IMR-90 (cell line): ENCODE measurements around the gene SIK1. TPM values are rescaled to one million over a fixed set of nuclear protein-coding genes. Genes with fewer than 3 reads are reported as not detected.
"Not testable (repeated sequence)": the region's sequence is repeated elsewhere in the genome, so short reads cannot be mapped to it uniquely, and the experiment has no call there.

Source experiments
- ATAC-seq: fragments of 200-7000 bp; cut with Tn5 transposase; 2 replicates; pipeline ENCODE4 v1.9.1; 2020; ENCODE audit warnings: low read depth, mild to moderate bottlenecking, moderate library complexity
- BruUV-seq: library from RNA; stranded (reverse); fragments of 400-500 nt; replicated peaks from 2 replicates; lab custom pipeline; 2021; lab: Mats Ljungman, UMichigan
- CTCF ChIA-PET: fragments of 300-600 bp; formaldehyde crosslinking; extraction: SDS; loops from one replicate; lab custom pipeline; 2021; ENCODE audit warnings: antibody characterized with exemption; lab: Yijun Ruan, JAX
- POLR2A ChIA-PET: fragments of 300-600 bp; sonication (Branson Sonifier 250); formaldehyde crosslinking; loops from one replicate; lab custom pipeline; 2022; ENCODE audit warnings: antibody characterized with exemption; ENCODE audit not compliant: unreplicated experiment; lab: Charles Lee
- DNase-seq: peaks from one replicate; pipeline ENCODE4 v3.0.0; 2013
- H2AFZ ChIP-seq: replicated peaks from 2 replicates; pipeline ENCODE3; 2013; ENCODE audit warnings: low read length, mild to moderate bottlenecking; ENCODE audit not compliant: poor library complexity
- H2AK5ac ChIP-seq: 2 replicates; pipeline ENCODE4 v1.6.1; 2013; ENCODE audit warnings: low read depth, low read length, inconsistent platforms
- H2AK9ac ChIP-seq: replicated peaks from 2 replicates; pipeline ENCODE3; 2013; ENCODE audit warnings: mild to moderate bottlenecking, low read depth, low read length, moderate library complexity; ENCODE audit not compliant: poor library complexity
- H2BK120ac ChIP-seq: 2 replicates; pipeline ENCODE4 v1.6.1; 2013; ENCODE audit warnings: low read depth, low read length, inconsistent platforms
- H2BK15ac ChIP-seq: 3 replicates; pipeline ENCODE4 v1.6.1; 2013; ENCODE audit warnings: low read depth, low read length, inconsistent platforms
- H2BK20ac ChIP-seq: 2 replicates; pipeline ENCODE4 v1.6.1; 2013; ENCODE audit warnings: low read depth, mild to moderate bottlenecking, inconsistent platforms, low read length, moderate library complexity
- H2BK5ac ChIP-seq: 2 replicates; pipeline ENCODE4 v1.6.1; 2013; ENCODE audit warnings: mild to moderate bottlenecking, low read depth, low read length, inconsistent platforms; ENCODE audit not compliant: poor library complexity, severe bottlenecking
- H3K14ac ChIP-seq: replicated peaks from 2 replicates; pipeline ENCODE4 v1.6.1; 2013; ENCODE audit warnings: low read depth, low read length, inconsistent platforms
- H3K18ac ChIP-seq: 2 replicates; pipeline ENCODE4 v1.6.1; 2013; ENCODE audit warnings: low read depth, low read length, control low read depth
- H3K23ac ChIP-seq: 2 replicates; pipeline ENCODE4 v1.6.1; 2013; ENCODE audit warnings: low read depth, low read length, inconsistent platforms
- H3K27ac ChIP-seq: 2 replicates; pipeline ENCODE4 v1.5.1; 2013; ENCODE audit warnings: mild to moderate bottlenecking, control low read depth, low read length; ENCODE audit not compliant: insufficient read depth
- H3K27me3 ChIP-seq: 2 replicates; pipeline ENCODE4 v1.6.1; 2013; ENCODE audit warnings: low read length; ENCODE audit not compliant: control insufficient read depth, insufficient read depth
- H3K36me3 ChIP-seq: 2 replicates; pipeline ENCODE4 v1.6.1; 2013; ENCODE audit warnings: low read length, mixed read lengths; ENCODE audit not compliant: control insufficient read depth, insufficient read depth
- H3K4ac ChIP-seq: 2 replicates; pipeline ENCODE4 v1.6.1; 2013; ENCODE audit warnings: low read depth, low read length, inconsistent platforms
- H3K4me1 ChIP-seq: 2 replicates; pipeline ENCODE4 v1.6.1; 2013; ENCODE audit warnings: low read length, mixed read lengths; ENCODE audit not compliant: control insufficient read depth, insufficient read depth
- H3K4me2 ChIP-seq: 2 replicates; pipeline ENCODE4 v1.6.1; 2013; ENCODE audit warnings: low read depth, mild to moderate bottlenecking, control low read depth, low read length, moderate library complexity
- H3K4me3 ChIP-seq: 2 replicates; pipeline ENCODE4 v1.5.1; 2013; ENCODE audit warnings: low read depth, mild to moderate bottlenecking, control low read depth, low read length, moderate library complexity; ENCODE audit not compliant: insufficient read depth
- H3K56ac ChIP-seq: 2 replicates; pipeline ENCODE4 v1.6.1; 2013; ENCODE audit warnings: low read length, inconsistent platforms; ENCODE audit not compliant: insufficient read depth; ENCODE audit errors: extremely low read depth
- H3K79me1 ChIP-seq, 2 experiments: 2 replicates each; pipeline ENCODE4 v1.6.1; 2013; ENCODE audit warnings: low read length in 2 of 2, inconsistent platforms in 1 of 2, low read depth in 1 of 2
- H3K9ac ChIP-seq: 2 replicates; pipeline ENCODE4 v1.6.1; 2013; ENCODE audit warnings: low read depth, low read length, control low read depth
- H3K9me1 ChIP-seq: 2 replicates; pipeline ENCODE4 v1.6.1; 2013; ENCODE audit warnings: low read length, inconsistent platforms; ENCODE audit not compliant: insufficient read depth
- H3K9me3 ChIP-seq: 2 replicates; pipeline ENCODE4 v1.6.1; 2013; ENCODE audit warnings: low read length; ENCODE audit not compliant: control insufficient read depth, insufficient read depth
- H4K20me1 ChIP-seq: 2 replicates; pipeline ENCODE4 v1.6.1; 2013; ENCODE audit warnings: low read length, inconsistent platforms; ENCODE audit not compliant: insufficient read depth
- H4K5ac ChIP-seq: 2 replicates; pipeline ENCODE4 v1.6.1; 2013; ENCODE audit warnings: mild to moderate bottlenecking, low read depth, low read length, control low read depth
- H4K8ac ChIP-seq, 2 experiments: 2 replicates each; pipeline ENCODE4 v1.6.1; 2013; ENCODE audit warnings: low read depth in 2 of 2, low read length in 2 of 2, control low read depth in 1 of 2, inconsistent platforms in 1 of 2
- H4K91ac ChIP-seq: 2 replicates; pipeline ENCODE4 v1.6.1; 2013; ENCODE audit warnings: low read depth, low read length, inconsistent platforms; ENCODE audit not compliant: insufficient read depth
- WGBS, 2 experiments: methylation state at CpG; one replicate each; pipeline versions ENCODE4 v1.1.5 to v1.1.7; 2013; ENCODE audit warnings: missing lambda C conversion rate in 2 of 2; ENCODE audit not compliant: insufficient read length in 1 of 2; ENCODE audit errors: extremely low coverage in 2 of 2; 5-methylcytosine and 5-hydroxymethylcytosine counted together
- dilution Hi-C: fragments of 300-500 bp; cut with HindIII; formaldehyde crosslinking; loops from one replicate; pipeline ENCODE4 v1.14.3; 2018; ENCODE audit warnings: low sequenced_read_pairs; ENCODE audit not compliant: unreplicated experiment
- in situ Hi-C: fragments of 300-500 bp; cut with MboI; formaldehyde crosslinking; loops from 3 replicates; pipeline ENCODE4 v1.14.3; 2019; ENCODE audit warnings: low sequenced_read_pairs, inconsistent platforms, mixed read lengths
- intact Hi-C: fragments of 100-400 bp; cut with micrococcal nuclease; formaldehyde crosslinking; loops from 2 replicates; pipeline ENCODE4 v1.10.0; 2022
- polyA plus RNA-seq, 3 experiments: library from polyadenylated mRNA; depleted of rRNA; stranded (reverse); fragments of >200 nt; gene quantifications; 2 replicates each; pipeline ENCODE4 v1.2.3, GENCODE V29; 2012; ENCODE audit warnings: low replicate concordance in 1 of 3
- total RNA-seq: library from RNA; depleted of rRNA; stranded (reverse); fragments of >200 nt; gene quantifications from 2 replicates; pipeline ENCODE4 v1.2.3, GENCODE V29; 2012

Gene SIK1
- total and polyA plus RNA-seq, 2 of the 4 experiments (the other 2 are of a cell fraction): 0.54 to 1.9 TPM

DNA sequence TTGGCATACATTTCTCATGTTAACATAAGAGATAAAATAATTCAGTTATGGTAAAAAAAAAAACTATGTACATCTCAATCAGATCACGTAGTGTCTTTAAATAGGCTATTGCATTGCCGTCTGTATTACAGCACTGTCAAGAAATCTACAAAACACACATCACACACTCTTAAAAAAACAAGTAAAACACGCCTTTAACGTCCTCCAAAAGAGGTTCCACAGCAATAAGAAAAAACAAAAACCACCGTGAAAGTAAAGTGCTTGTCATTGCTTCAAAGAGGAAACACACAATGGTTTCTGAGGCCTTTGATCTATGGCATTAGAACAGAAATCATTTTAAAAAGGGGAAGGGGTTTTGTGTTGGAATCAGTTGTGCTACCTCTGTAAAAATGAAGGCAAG lies 12.4 kb downstream of the SIK1 start:
- POLR2A ChIA-PET, CTCF ChIA-PET, H3K9me1 ChIP-seq, H3K27me3 ChIP-seq, H3K4me1 ChIP-seq, H2AFZ ChIP-seq, H3K56ac ChIP-seq, H4K20me1 ChIP-seq, H4K8ac ChIP-seq, H3K79me1 ChIP-seq, H3K4me2 ChIP-seq, H3K18ac ChIP-seq, H4K91ac ChIP-seq, H2BK20ac ChIP-seq, ATAC-seq, H2BK5ac ChIP-seq, H3K14ac ChIP-seq, BruUV-seq, H3K9me3 ChIP-seq, in situ Hi-C loops, H3K9ac ChIP-seq, DNase-seq, H3K4ac ChIP-seq, H2AK9ac ChIP-seq, H3K27ac ChIP-seq, H2BK15ac ChIP-seq, H4K5ac ChIP-seq, H2BK120ac ChIP-seq, dilution Hi-C loops, H3K4me3 ChIP-seq, intact Hi-C loops, H2AK5ac ChIP-seq, H3K36me3 ChIP-seq, H3K23ac ChIP-seq: not testable (repeated sequence)
- WGBS, 2 experiments: no CpG with 5 or more reads among the region's 5 CpGs

- H3K9ac ChIP-seq, in situ Hi-C loops, H2AK9ac ChIP-seq, H4K91ac ChIP-seq, H3K4me3 ChIP-seq, H2AFZ ChIP-seq, H3K4ac ChIP-seq, H3K9me3 ChIP-seq, H3K4me2 ChIP-seq, H3K27ac ChIP-seq, H3K36me3 ChIP-seq, intact Hi-C loops, H2BK15ac ChIP-seq, H2AK5ac ChIP-seq, H3K18ac ChIP-seq, dilution Hi-C loops, CTCF ChIA-PET, H4K5ac ChIP-seq, H3K79me1 ChIP-seq, DNase-seq, H3K23ac ChIP-seq, H3K4me1 ChIP-seq, H3K9me1 ChIP-seq, H4K20me1 ChIP-seq, BruUV-seq, H3K56ac ChIP-seq, POLR2A ChIA-PET, H2BK120ac ChIP-seq, H2BK20ac ChIP-seq, H2BK5ac ChIP-seq, H3K27me3 ChIP-seq, H3K14ac ChIP-seq, H4K8ac ChIP-seq: not testable (repeated sequence)
- ATAC-seq: peak; percentile 61
- no CpG with 5 or more reads among the region's 28 CpGs for WGBS, 2 experiments
Observed at GRCh38 chr21:43412020-43412788, 14.7 kb downstream of the SIK1 start.
